VCaP (cell line): ENCODE data around the gene PLCZ1.
"Not testable (repeated sequence)": the region's sequence is repeated elsewhere in the genome, so short reads cannot be mapped to it uniquely, and the experiment has no call there.

Source experiments
- H3K27ac ChIP-seq: fragments of 450-650 bp; 2 replicates; pipeline ENCODE4 v1.5.1; 2017
- CTCF ChIP-seq: fragments of 450-650 bp; conservative IDR thresholded peaks from 2 replicates; pipeline ENCODE4 v1.5.1; 2017; ENCODE audit warnings: mild to moderate bottlenecking, moderate library complexity

PLCZ1 gene

GRCh38 chr12:18703321-18703720 lies 34.5 kb downstream of the PLCZ1 start:
- no peak for TF ChIP-seq CTCF
- H3K27ac ChIP-seq = no peak overlapping the region

GRCh38 chr12:18700271-18700670 lies 37.5 kb downstream of the PLCZ1 start:
- no peak overlapping the region for H3K27ac ChIP-seq
- TF ChIP-seq CTCF = no peak

GRCh38 chr12:18696971-18697602 lies 40.7 kb downstream of the PLCZ1 start:
- TF ChIP-seq CTCF = no peak

GRCh38 chr12:18693986-18694385 lies 43.8 kb downstream of the PLCZ1 start:
- not testable (repeated sequence) for H3K27ac ChIP-seq

More at GRCh38 chr12:18696971-18697602, 40.7 kb downstream of the PLCZ1 start:
- H3K27ac ChIP-seq = no peak overlapping the region

GRCh38 chr12:18690653-18691052 lies 47.2 kb downstream of the PLCZ1 start:
- H3K27ac ChIP-seq = no peak overlapping the region
- TF ChIP-seq CTCF = no peak

GRCh38 chr12:18689771-18690170 lies 48.0 kb downstream of the PLCZ1 start:
- H3K27ac ChIP-seq = no peak overlapping the region
- TF ChIP-seq CTCF = no peak

GRCh38 chr12:18684430-18684829 lies 53.4 kb downstream of the PLCZ1 start:
- no peak for TF ChIP-seq CTCF
- H3K27ac ChIP-seq = no peak overlapping the region

GRCh38 chr12:18683327-18684013 lies 54.3 kb downstream of the PLCZ1 start:
- TF ChIP-seq CTCF = no peak
- H3K27ac ChIP-seq = no peak overlapping the region
